ENCODE measurements around the gene SLC35B2.

GRCh38 chr6:44298864-44299263 is 41.5 kb upstream of the SLC35B2 start:
- TF ChIP-seq CTCF (conservative IDR thresholded peaks at IDR 0.05 in 1 of 2, IDR thresholded peaks at IDR 0.05 in 1 of 2; ENCODE audit: low read depth in 1 of 2, low read length in 2 of 2) (no peak), EZH2 (IDR thresholded peaks at IDR 0.05; ENCODE audit: low read length, missing control alignments) (no peak)
